Caco-2 (cell line): ENCODE results near the gene CLPTM1L. TPM values are rescaled to one million over a fixed set of nuclear protein-coding genes. Genes with fewer than 3 reads are reported as not detected.

Experiments used
- Bru-seq: library from RNA; stranded (reverse); fragments of 400-500 nt; gene quantifications from one replicate; lab custom pipeline; 2021; lab: Mats Ljungman, UMichigan
- BruChase-seq, 2 experiments: library from RNA; stranded (reverse); fragments of 400-500 nt; gene quantifications; one replicate each; lab custom pipeline; 2021; lab: Mats Ljungman, UMichigan
- BruUV-seq: library from RNA; stranded (reverse); fragments of 400-500 nt; replicated peaks from 2 replicates; lab custom pipeline; 2021; lab: Mats Ljungman, UMichigan
- CTCF ChIA-PET: fragments of 300-600 bp; sonication (Branson Sonifier 250); formaldehyde crosslinking; loops from one replicate; lab custom pipeline; 2022; ENCODE audit warnings: antibody characterized with exemption; lab: Charles Lee
- POLR2A ChIA-PET: fragments of 300-600 bp; sonication (Branson Sonifier 250); formaldehyde crosslinking; loops from one replicate; lab custom pipeline; 2022; ENCODE audit warnings: antibody characterized with exemption; lab: Charles Lee
- DNase-seq, 2 experiments: peaks; one replicate each; pipeline versions ENCODE4 v3.0.0 to v3.0.0-alpha.2; 2020 to 2022
- H3K27me3 ChIP-seq: replicated peaks from 2 replicates; pipeline ENCODE4 v1.6.0; 2011; ENCODE audit warnings: low read length; ENCODE audit not compliant: control insufficient read depth, insufficient read depth
- H3K36me3 ChIP-seq: 2 replicates; pipeline ENCODE4 v1.5.1; 2011; ENCODE audit warnings: low read length; ENCODE audit not compliant: control insufficient read depth, insufficient read depth
- H3K4me1 ChIP-seq: fragments of 250-450 bp; sonication (Bioruptor Pico); 2 replicates; pipeline ENCODE4 v1.5.1; 2020; ENCODE audit warnings: mild to moderate bottlenecking
- H3K4me3 ChIP-seq: 2 replicates; pipeline ENCODE4 v1.5.1; 2011; ENCODE audit warnings: low read depth, mild to moderate bottlenecking, control low read depth, low read length
- H3K9me3 ChIP-seq: fragments of 250-450 bp; sonication (Bioruptor Pico); 2 replicates; pipeline ENCODE4 v1.5.1; 2020; ENCODE audit warnings: mild to moderate bottlenecking, moderate library complexity
- H3K27ac Mint-ChIP-seq: one replicate; pipeline ENCODE4 v1.8.0; 2022; ENCODE audit warnings: mixed read lengths; ENCODE audit not compliant: unreplicated experiment
- H3K27me3 Mint-ChIP-seq: one replicate; pipeline ENCODE4 v1.8.0; 2022; ENCODE audit warnings: mixed read lengths; ENCODE audit not compliant: insufficient read depth, unreplicated experiment
- H3K36me3 Mint-ChIP-seq: one replicate; pipeline ENCODE4 v1.8.0; 2022; ENCODE audit warnings: mild to moderate bottlenecking, mixed read lengths; ENCODE audit not compliant: insufficient read depth, unreplicated experiment
- H3K4me1 Mint-ChIP-seq: one replicate; pipeline ENCODE4 v1.8.0; 2022; ENCODE audit warnings: low read depth, mixed read lengths; ENCODE audit not compliant: unreplicated experiment
- H3K4me3 Mint-ChIP-seq: one replicate; pipeline ENCODE4 v1.8.0; 2022; ENCODE audit warnings: mild to moderate bottlenecking, moderate library complexity, mixed read lengths; ENCODE audit not compliant: unreplicated experiment
- H3K9me3 Mint-ChIP-seq: one replicate; pipeline ENCODE4 v1.8.0; 2022; ENCODE audit warnings: mixed read lengths; ENCODE audit not compliant: unreplicated experiment
- CTCF ChIP-seq, 2 experiments: fragments of 200-600 bp in 1 of 2; IDR thresholded peaks; 1 replicate in 1 of 2; 2 replicates in 1 of 2; pipeline versions ENCODE4 v1.5.1 to v1.8.0; 2011 to 2022; ENCODE audit warnings: antibody characterized with exemption in 1 of 2, control low read depth in 1 of 2, inconsistent platforms in 1 of 2, low read depth in 1 of 2, low read length in 1 of 2, mild to moderate bottlenecking in 1 of 2, moderate library complexity in 1 of 2; ENCODE audit not compliant: insufficient read depth in 1 of 2, severe bottlenecking in 1 of 2, unreplicated experiment in 1 of 2
- intact Hi-C: fragments of 100-400 bp; cut with micrococcal nuclease; formaldehyde crosslinking; loops from one replicate; pipeline ENCODE4 v1.10.0; 2022; ENCODE audit not compliant: unreplicated experiment
- long read RNA-seq: library from polyadenylated mRNA; stranded (forward); transcript quantifications from one replicate; pipeline ENCODE4 v2.0.0, GENCODE V29; 2022
- total RNA-seq: library from RNA; stranded (reverse); gene quantifications from 2 replicates; pipeline ENCODE4 v1.2.3, GENCODE V29; 2022

CLPTM1L gene
- 114 and 122 TPM in 2 replicates for total RNA-seq
- percentile 69 among the genes with signal in this experiment for Bru-seq, nascent RNA
- percentile 77 among the genes with signal in this experiment for BruChase-seq, experiment 1, labeled RNA remaining after a 2-hour chase
- percentile 86 among the genes with signal in this experiment for BruChase-seq, experiment 2, labeled RNA remaining after a 6-hour chase
- long read RNA-seq, transcript CLPTM1L-201 (17 exons, 2,500 nt) = major isoform, 309 of 396 reads
- long read RNA-seq, partial matches to known transcripts = 14 of 396 reads
- long read RNA-seq, other reads (novel, unspliced or antisense) = 72 of 396 reads

GRCh38 chr5:1344975-1345838 is at the start of gene CLPTM1L:
TSS of gene CLPTM1L (minus strand) at chr5:1345099. CDS start at chr5:1344841, 258 bp downstream.
- Mint-ChIP-seq H3K36me3 (peaks cover 51% of the 10 kb centered on the region), H3K27ac (peak within 1 kb of the TSS; percentile 69), H3K4me1 (peaks cover 6% of the 10 kb centered on the region), H3K9me3 (no peaks in the 10 kb centered on the region), H3K27me3 (no peaks in the 10 kb centered on the region), H3K4me3 (peak within 1 kb of the TSS; percentile 88)
- Histone ChIP-seq H3K4me1 (no peaks in the 10 kb centered on the region), H3K36me3 (peaks cover 2% of the 10 kb centered on the region), H3K4me3 (peak within 1 kb of the TSS; percentile 78), H3K9me3 (no peaks in the 10 kb centered on the region), H3K27me3 (no peaks in the 10 kb centered on the region)
- TF ChIP-seq CTCF (IDR thresholded peaks at IDR 0.05; ENCODE audit: insufficient read depth in 1 of 2, low read depth in 1 of 2, low read length in 1 of 2, severe bottlenecking in 1 of 2, unreplicated experiment in 1 of 2) = no peak
- ChIA-PET CTCF (interaction anchor here (0.6 kb wide), 1 partner anchor 137 kb away, joined by 6 read pairs; no protein-coding TSS in a partner anchor), POLR2A (no interaction called here)
- TSS peak; percentile 64 for BruUV-seq
- DNase-seq = peak; percentile 76 to 90
- intact Hi-C loops = no loop called here

- intact Hi-C loops = no loop called here
- no peaks in the 10 kb centered on the region for H3K4me1 Mint-ChIP-seq
- Histone ChIP-seq H3K36me3 (no peaks in the 10 kb centered on the region), H3K27me3 (peaks cover 7% of the 10 kb centered on the region), H3K4me3 (no peak overlapping the region), H3K9me3 (no peaks in the 10 kb centered on the region), H3K4me1 (no peaks in the 10 kb centered on the region)
- peaks cover 38% of the 10 kb centered on the region for H3K27me3 Mint-ChIP-seq
- no peak for DNase-seq
- no peak for TF ChIP-seq CTCF (IDR thresholded peaks at IDR 0.05; ENCODE audit: insufficient read depth in 1 of 2, low read depth in 1 of 2, low read length in 1 of 2, severe bottlenecking in 1 of 2, unreplicated experiment in 1 of 2)
- ChIA-PET POLR2A (no interaction called here), CTCF (no interaction called here)
- peaks cover 7% of the 10 kb centered on the region for H3K9me3 Mint-ChIP-seq
- no peak overlapping the region for H3K27ac Mint-ChIP-seq
- H3K4me3 Mint-ChIP-seq = no peak overlapping the region
- no TSS peak for BruUV-seq
- H3K36me3 Mint-ChIP-seq = peaks cover 5% of the 10 kb centered on the region
Observed at GRCh38 chr5:1393571-1394501, 48.9 kb upstream of the CLPTM1L start.
